PFSK-1 (cell line): ENCODE results near the gene ABCF2.

Experiments used
- FOXP2 ChIP-seq: optimal IDR thresholded peaks from 2 replicates; pipeline ENCODE3; 2011; ENCODE audit warnings: borderline replicate concordance, control low read depth, inconsistent platforms; ENCODE audit not compliant: insufficient read depth; ENCODE audit errors: extremely low read length, extremely low read depth
- POLR2AphosphoS5 ChIP-seq: IDR thresholded peaks from 2 replicates; pipeline ENCODE4 v1.6.1; 2012; ENCODE audit warnings: low read depth, mild to moderate bottlenecking, control low read depth, low read length, moderate library complexity
- SIN3A ChIP-seq: IDR thresholded peaks from 2 replicates; pipeline ENCODE4 v1.6.1; 2012; ENCODE audit warnings: mild to moderate bottlenecking, low read length, moderate library complexity, borderline replicate concordance; ENCODE audit not compliant: insufficient read depth
- TAF1 ChIP-seq: IDR thresholded peaks from 2 replicates; pipeline ENCODE4 v1.6.1; 2012; ENCODE audit warnings: low read length, control low read depth, borderline replicate concordance; ENCODE audit not compliant: insufficient read depth
- TF ChIP-seq, protein P1 (sequence below), 2 experiments: IDR thresholded peaks; 2 replicates each; pipeline versions ENCODE4 v1.6.1 to v1.8.0; 2011 to 2012; ENCODE audit warnings: low read depth in 2 of 2, low read length in 2 of 2, control low read depth in 1 of 2, inconsistent platforms in 1 of 2, mild to moderate bottlenecking in 1 of 2, moderate library complexity in 1 of 2; ENCODE audit not compliant: insufficient read depth in 1 of 2

DNA sequence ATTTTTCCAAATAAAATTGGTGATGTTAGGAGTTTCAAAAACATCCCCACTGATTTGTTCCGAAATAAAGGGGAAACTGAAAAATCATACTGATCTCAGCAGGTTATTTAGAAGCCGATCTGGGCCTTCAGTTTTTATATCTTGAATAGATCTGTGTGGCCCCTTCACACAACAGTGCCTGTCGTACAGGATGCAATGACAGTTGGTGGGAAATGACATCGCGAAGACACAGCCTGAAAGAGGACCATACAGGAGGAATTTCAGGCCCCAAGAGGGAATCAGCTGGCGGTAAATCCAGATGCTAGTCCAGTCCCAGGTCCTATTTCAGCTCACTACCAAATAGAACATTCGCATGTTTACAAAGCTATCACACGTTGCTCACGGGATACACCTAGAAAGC lies 19.7 kb downstream of the ABCF2 start:
- TF ChIP-seq POLR2AphosphoS5 (no peak), TAF1 (no peak), SIN3A (no peak), FOXP2 (no peak)
- TF ChIP-seq, protein P1, sequence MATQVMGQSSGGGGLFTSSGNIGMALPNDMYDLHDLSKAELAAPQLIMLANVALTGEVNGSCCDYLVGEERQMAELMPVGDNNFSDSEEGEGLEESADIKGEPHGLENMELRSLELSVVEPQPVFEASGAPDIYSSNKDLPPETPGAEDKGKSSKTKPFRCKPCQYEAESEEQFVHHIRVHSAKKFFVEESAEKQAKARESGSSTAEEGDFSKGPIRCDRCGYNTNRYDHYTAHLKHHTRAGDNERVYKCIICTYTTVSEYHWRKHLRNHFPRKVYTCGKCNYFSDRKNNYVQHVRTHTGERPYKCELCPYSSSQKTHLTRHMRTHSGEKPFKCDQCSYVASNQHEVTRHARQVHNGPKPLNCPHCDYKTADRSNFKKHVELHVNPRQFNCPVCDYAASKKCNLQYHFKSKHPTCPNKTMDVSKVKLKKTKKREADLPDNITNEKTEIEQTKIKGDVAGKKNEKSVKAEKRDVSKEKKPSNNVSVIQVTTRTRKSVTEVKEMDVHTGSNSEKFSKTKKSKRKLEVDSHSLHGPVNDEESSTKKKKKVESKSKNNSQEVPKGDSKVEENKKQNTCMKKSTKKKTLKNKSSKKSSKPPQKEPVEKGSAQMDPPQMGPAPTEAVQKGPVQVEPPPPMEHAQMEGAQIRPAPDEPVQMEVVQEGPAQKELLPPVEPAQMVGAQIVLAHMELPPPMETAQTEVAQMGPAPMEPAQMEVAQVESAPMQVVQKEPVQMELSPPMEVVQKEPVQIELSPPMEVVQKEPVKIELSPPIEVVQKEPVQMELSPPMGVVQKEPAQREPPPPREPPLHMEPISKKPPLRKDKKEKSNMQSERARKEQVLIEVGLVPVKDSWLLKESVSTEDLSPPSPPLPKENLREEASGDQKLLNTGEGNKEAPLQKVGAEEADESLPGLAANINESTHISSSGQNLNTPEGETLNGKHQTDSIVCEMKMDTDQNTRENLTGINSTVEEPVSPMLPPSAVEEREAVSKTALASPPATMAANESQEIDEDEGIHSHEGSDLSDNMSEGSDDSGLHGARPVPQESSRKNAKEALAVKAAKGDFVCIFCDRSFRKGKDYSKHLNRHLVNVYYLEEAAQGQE (IDR thresholded peaks at IDR 0.05; ENCODE audit: insufficient read depth in 1 of 2, low read depth in 2 of 2, low read length in 2 of 2) = no peak
